ES-I3 (cell line): Measurements from ENCODE around the gene DCPS.
"Not testable (repeated sequence)": the region's sequence is repeated elsewhere in the genome, so short reads cannot be mapped to it uniquely, and the experiment has no call there.

Experiments
- H3K36me3 ChIP-seq: 2 replicates; pipeline ENCODE4 v1.6.1; 2013; ENCODE audit warnings: mild to moderate bottlenecking, low read length, control low read depth, moderate library complexity; ENCODE audit not compliant: insufficient read depth
- H3K4me1 ChIP-seq: 2 replicates; pipeline ENCODE4 v1.6.1; 2013; ENCODE audit warnings: mild to moderate bottlenecking, control low read depth, low read length; ENCODE audit not compliant: insufficient read depth
- H3K9ac ChIP-seq: 2 replicates; pipeline ENCODE4 v1.6.1; 2013; ENCODE audit warnings: low read depth, mild to moderate bottlenecking, low read length, moderate library complexity
- H3K9me3 ChIP-seq: 2 replicates; pipeline ENCODE4 v1.6.1; 2013; ENCODE audit warnings: mild to moderate bottlenecking, low read length, moderate library complexity; ENCODE audit not compliant: control insufficient read depth, insufficient read depth

DCPS gene

GRCh38 chr11:126303623-126304456, at the start of gene DCPS:
DCPS (plus strand) TSS chr11:126304060; CDS start chr11:126304081, 21 bp downstream.
- Histone ChIP-seq H3K9me3 (no peaks in the 10 kb centered on the region), H3K4me1 (no peaks in the 10 kb centered on the region; the same call in 1 of the 2 replicates)

GRCh38 chr11:126254819-126255218, 49.0 kb upstream of the DCPS start:
- H3K9me3 ChIP-seq = no peaks in the 10 kb centered on the region
- H3K9ac ChIP-seq = no peak overlapping the region
- H3K4me1 ChIP-seq = no peaks in the 10 kb centered on the region
- H3K36me3 ChIP-seq = peaks cover 8% of the 10 kb centered on the region

More at GRCh38 chr11:126303623-126304456, at the start of gene DCPS:
- no peaks in the 10 kb centered on the region for H3K36me3 ChIP-seq
- peak within 1 kb of the TSS; percentile 86 for H3K9ac ChIP-seq

- not testable (repeated sequence) for H3K9ac ChIP-seq, H3K4me1 ChIP-seq, H3K36me3 ChIP-seq, H3K9me3 ChIP-seq
Observed at GRCh38 chr11:126255507-126255906, 48.4 kb upstream of the DCPS start.

- peaks cover 8% of the 10 kb centered on the region for H3K36me3 ChIP-seq
- no peak overlapping the region for H3K9ac ChIP-seq
- no peaks in the 10 kb centered on the region for H3K9me3 ChIP-seq
- H3K4me1 ChIP-seq = no peaks in the 10 kb centered on the region
Observed at GRCh38 chr11:126256216-126256615, 47.6 kb upstream of the DCPS start.

- H3K9ac ChIP-seq = no peak overlapping the region
- peaks cover 9% of the 10 kb centered on the region for H3K36me3 ChIP-seq
- H3K4me1 ChIP-seq = no peaks in the 10 kb centered on the region
- H3K9me3 ChIP-seq = no peaks in the 10 kb centered on the region
Observed at GRCh38 chr11:126257144-126257543, 46.7 kb upstream of the DCPS start.

GRCh38 chr11:126257764-126258163, 46.1 kb upstream of the DCPS start:
- no peaks in the 10 kb centered on the region for H3K9me3 ChIP-seq
- peaks cover 13% of the 10 kb centered on the region for H3K36me3 ChIP-seq
- H3K4me1 ChIP-seq = no peaks in the 10 kb centered on the region
- H3K9ac ChIP-seq = no peak overlapping the region

GRCh38 chr11:126262216-126262615, 41.6 kb upstream of the DCPS start:
- no peaks in the 10 kb centered on the region for H3K9me3 ChIP-seq
- H3K9ac ChIP-seq = no peak overlapping the region
- H3K4me1 ChIP-seq = no peaks in the 10 kb centered on the region
- H3K36me3 ChIP-seq = peaks cover 43% of the 10 kb centered on the region

GRCh38 chr11:126263489-126263888, 40.4 kb upstream of the DCPS start:
- H3K9ac ChIP-seq = no peak overlapping the region
- peaks cover 44% of the 10 kb centered on the region for H3K36me3 ChIP-seq
- H3K9me3 ChIP-seq = no peaks in the 10 kb centered on the region
- no peaks in the 10 kb centered on the region for H3K4me1 ChIP-seq

GRCh38 chr11:126265811-126266210, 38.0 kb upstream of the DCPS start:
- Histone ChIP-seq H3K9ac (no peak overlapping the region), H3K36me3 (peaks cover 40% of the 10 kb centered on the region)

GRCh38 chr11:126267650-126268049, 36.2 kb upstream of the DCPS start:
- Histone ChIP-seq H3K4me1 (peaks cover 4% of the 10 kb centered on the region), H3K36me3 (peaks cover 40% of the 10 kb centered on the region), H3K9ac (peak overlapping the region; percentile 72), H3K9me3 (no peaks in the 10 kb centered on the region)

More at GRCh38 chr11:126265811-126266210, 38.0 kb upstream of the DCPS start:
- Histone ChIP-seq H3K4me1 (peaks cover 4% of the 10 kb centered on the region), H3K9me3 (no peaks in the 10 kb centered on the region)

- Histone ChIP-seq H3K36me3 (peaks cover 41% of the 10 kb centered on the region), H3K9ac (peak overlapping the region; percentile 72), H3K9me3 (no peaks in the 10 kb centered on the region), H3K4me1 (peaks cover 4% of the 10 kb centered on the region)
Observed at GRCh38 chr11:126268361-126268707, 35.5 kb upstream of the DCPS start.

- no peaks in the 10 kb centered on the region for H3K9me3 ChIP-seq
- peaks cover 36% of the 10 kb centered on the region for H3K36me3 ChIP-seq
- peak within 1 kb of the TSS; percentile 94 for H3K9ac ChIP-seq
- H3K4me1 ChIP-seq = peaks cover 4% of the 10 kb centered on the region
Observed at GRCh38 chr11:126268708-126269579, 34.9 kb upstream of the DCPS start, which contains the start of the genes FOXRED1 and SRPRA. FOXRED1 (plus strand) TSS chr11:126269154; CDS start chr11:126269207, 53 bp downstream. SRPRA (minus strand) TSS chr11:126268895; CDS start chr11:126268804, 91 bp downstream.

- Histone ChIP-seq H3K4me1 (no peaks in the 10 kb centered on the region), H3K9ac (no peak overlapping the region), H3K36me3 (peaks cover 18% of the 10 kb centered on the region), H3K9me3 (no peaks in the 10 kb centered on the region)
Observed at GRCh38 chr11:126277322-126277721, 26.5 kb upstream of the DCPS start.

GRCh38 chr11:126277780-126278179, 26.1 kb upstream of the DCPS start:
- Histone ChIP-seq H3K9me3 (no peaks in the 10 kb centered on the region), H3K9ac (no peak overlapping the region), H3K36me3 (peaks cover 14% of the 10 kb centered on the region), H3K4me1 (no peaks in the 10 kb centered on the region)
